GM03348 (cell line): ENCODE results near the gene PTCH1.

Experiments used
- DNase-seq: peaks from one replicate; pipeline ENCODE4 v3.0.0; 2012; ENCODE audit warnings: low spot score

Gene PTCH1

GRCh38 chr9:95437559-95437958 is 79.2 kb downstream of the PTCH1 start:
- DNase-seq: no peak

DNA sequence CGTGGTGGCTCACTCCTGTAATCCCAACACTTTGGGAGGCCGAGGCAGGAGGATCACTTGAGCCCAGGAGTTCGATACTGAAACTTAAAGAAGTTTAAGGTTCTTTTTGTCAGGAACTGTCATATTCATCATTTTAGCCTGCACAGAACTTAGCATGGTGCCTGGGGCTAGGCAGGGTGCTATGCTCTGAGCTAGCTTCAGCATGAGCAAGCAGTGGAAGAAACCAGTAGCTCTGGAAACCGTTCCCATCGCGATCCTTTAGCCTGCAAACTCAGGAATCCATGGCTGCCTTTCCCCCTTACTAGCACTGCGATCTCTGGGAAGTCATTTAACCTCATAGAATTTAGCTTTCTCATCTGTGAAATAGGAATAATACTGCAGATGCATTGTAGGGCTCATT is 80.4 kb downstream of the PTCH1 start:
- no peak for DNase-seq

DNA sequence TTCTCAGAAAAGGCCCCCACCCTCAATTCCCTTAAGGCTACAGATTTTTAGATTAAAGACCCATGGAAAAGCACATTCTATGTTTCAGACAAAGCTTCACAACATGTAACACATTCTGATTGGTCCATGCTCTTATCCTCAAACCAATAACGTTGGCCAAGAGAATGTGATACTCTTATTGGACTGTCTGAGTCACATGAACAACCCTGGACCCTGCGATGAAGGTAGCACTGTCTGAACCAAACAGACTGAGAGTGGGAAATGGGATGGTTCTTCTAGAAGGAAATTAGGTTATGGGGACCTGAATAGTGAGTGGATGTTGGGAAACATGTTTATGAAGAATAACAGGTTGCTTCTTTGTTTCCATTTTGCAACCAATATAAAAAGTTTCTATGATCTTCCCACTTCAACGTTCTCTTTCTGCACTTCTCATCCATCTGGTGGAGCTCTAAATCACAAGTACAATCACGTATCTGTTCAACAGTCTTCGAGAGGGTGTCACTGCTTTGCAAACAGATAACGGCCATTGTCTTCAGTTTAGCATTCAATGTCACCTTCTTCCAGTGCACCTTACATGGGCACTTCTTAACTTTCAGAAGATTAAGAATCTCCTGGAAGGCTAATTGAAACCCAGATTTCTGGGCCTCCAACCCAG is 81.6 kb downstream of the PTCH1 start:
- DNase-seq: no peak

- DNase-seq: no peak
Measured at GRCh38 chr9:95434116-95435073, 82.4 kb downstream of the PTCH1 start.

DNA sequence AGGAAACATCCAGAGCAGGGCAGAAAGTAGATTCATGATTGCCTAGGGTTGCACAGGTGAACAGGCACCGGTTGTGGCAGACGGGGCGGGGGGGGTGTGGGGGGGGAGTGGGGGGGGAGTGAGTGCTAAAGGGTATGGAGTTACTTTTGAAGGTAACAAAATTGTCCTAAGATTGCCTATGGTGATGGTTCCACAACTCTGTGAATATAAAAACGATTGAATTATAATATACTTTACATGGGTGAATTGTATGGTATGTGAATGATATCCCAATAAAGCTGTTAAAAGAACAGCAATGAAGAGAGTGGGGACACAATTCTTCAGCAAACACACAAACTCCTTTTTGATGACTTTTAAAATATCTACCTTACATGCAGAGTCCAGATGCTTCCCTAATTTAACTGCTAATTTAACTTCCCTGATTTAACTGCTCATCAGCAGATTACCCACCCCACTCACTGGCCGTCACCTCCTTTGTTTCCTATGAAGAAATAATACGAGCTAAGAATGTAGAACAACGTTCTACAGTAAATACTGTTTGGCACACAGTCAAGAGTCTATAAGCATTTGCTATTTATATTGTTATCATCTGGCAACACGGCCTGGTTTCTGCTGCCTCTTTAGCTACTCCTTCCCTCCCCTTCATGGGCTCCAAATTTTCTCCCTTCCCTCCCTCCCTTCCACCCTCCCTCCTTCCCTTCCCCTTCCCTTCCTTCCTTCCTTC is 83.5 kb downstream of the PTCH1 start:
- DNase-seq: no peak

DNA sequence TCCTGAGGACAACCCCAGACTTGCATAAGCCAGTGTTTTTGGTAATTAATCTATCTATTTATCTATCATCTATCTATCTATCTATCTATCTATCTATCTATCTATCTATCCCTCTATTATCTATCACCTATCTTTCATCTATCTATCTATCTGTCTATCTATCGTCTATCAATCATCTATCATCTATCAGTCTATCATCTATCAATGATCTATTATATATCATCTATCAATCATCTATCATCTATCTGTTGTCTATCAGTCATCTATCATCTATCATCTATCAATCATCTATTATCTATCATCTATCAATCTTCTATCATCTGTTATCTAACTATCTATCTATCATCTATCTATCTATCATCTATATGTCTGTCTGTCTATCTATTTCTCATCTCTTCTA is 85.5 kb downstream of the PTCH1 start:
- no peak for DNase-seq

GRCh38 chr9:95429948-95430620 is 86.7 kb downstream of the PTCH1 start:
- no peak for DNase-seq

DNA sequence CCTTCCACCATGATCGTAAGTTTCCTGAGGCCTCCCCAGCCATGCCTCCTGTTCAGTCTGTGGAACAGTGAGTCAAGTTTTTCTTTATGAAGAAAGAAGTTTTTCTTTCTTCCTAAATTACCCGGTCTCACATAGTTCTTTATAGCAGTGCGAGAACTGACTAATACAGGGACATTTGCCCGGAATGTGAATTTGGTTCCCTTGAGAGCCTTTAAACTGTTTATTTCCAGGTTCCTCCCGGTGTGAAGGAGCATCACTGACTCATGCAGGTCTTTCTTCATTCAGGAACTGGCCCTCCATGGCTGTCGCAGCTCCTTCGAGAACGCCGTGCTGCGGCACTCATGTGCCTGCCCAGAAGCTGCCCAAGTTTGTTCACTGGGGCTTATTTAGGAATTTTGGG is 87.7 kb downstream of the PTCH1 start:
- no peak for DNase-seq

- DNase-seq: no peak
Measured at GRCh38 chr9:95425910-95426551, 90.7 kb downstream of the PTCH1 start.

- DNase-seq: no peak
Measured at GRCh38 chr9:95422650-95423049, 94.1 kb downstream of the PTCH1 start.

- DNase-seq: no peak
Measured at GRCh38 chr9:95420518-95420917, 96.3 kb downstream of the PTCH1 start.

GRCh38 chr9:95419444-95419843 is 97.3 kb downstream of the PTCH1 start:
- DNase-seq: no peak

DNA sequence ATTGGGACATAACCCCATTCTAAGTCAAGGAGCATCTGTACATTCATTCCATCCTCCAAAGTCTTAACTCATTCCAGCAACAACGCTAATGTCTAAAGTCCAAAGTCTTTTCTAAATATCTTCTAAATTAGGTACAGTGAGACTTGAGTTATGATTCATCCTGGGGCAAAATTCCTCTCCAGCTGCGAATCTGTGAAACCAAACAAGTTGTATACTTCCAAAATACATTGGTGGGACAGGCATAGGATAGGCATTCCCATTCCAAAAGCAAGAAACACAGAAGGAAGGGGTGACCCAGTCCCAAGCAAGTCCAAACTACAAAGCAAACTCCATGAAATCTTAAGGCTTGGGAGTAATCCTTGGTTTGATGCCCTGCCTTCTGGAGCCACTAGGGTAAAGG is 101.6 kb downstream of the PTCH1 start:
- no peak for DNase-seq

- DNase-seq: no peak
Measured at GRCh38 chr9:95413793-95414192, 103.0 kb downstream of the PTCH1 start.

GRCh38 chr9:95411054-95411892 is 105.5 kb downstream of the PTCH1 start:
- no peak for DNase-seq

DNA sequence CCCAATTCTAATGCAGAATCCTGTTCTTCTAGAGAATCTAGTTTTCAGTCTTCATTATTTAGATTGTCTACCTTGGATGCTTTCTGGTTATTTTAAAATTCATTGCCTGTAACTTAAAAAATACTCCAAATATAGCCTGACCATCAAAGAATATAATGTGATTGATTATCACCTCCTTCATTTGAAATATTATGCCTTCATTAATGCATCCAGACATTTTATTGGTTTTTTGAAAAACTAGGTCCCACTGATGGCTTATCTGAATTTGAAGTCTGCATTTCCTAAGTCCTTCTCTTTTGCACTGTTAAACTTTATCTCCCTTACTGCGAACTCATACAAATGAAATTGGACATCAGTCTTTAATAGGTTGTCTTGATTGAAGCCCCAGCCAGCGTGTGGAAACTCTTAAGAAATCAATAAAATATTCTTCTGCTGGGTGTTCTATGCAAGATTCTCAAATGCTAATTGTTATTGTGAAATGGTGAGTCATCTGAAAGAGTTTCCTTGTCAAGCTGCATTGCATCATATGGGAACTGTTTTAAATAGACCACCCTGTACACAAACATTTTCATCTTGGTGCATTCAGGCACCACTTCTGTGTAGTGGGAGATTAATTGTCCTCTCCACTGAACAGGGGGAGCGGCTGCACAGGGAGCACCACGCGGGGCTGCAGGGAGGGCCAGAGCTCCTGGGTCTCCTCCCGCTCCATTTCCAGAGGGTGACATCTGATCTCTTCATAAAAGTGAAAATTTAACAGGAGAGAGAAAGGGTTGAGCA is 106.9 kb downstream of the PTCH1 start:
- DNase-seq: peak; percentile 76

- no peak for DNase-seq
Measured at GRCh38 chr9:95407524-95407923, 109.2 kb downstream of the PTCH1 start.

- DNase-seq: peak; percentile 56
Measured at GRCh38 chr9:95406121-95406520, 110.7 kb downstream of the PTCH1 start.

DNA sequence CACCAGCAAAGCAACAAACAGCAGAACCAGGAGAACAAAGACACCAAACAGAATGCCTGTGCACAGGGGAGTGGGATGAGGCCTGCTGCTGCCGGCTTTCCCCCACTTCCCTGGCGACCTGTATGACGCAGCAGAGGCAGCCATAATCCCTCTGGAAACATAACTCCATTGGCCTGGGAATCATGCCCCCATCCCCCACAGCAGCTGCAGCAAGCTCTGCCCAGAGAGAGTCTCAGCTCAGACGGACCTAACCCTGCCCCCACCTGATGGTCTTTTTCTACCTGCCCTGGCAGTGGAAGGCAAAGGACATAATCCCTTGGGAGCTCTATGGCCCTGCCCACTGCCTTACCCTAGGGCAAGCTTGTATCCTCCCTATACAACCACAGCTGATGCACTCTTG is 117.5 kb downstream of the PTCH1 start:
- no peak for DNase-seq
